Spleen (tissue), 11 donors: ENCODE results near the gene RRAS2. TPM values are rescaled to one million over a fixed set of nuclear protein-coding genes. Genes with fewer than 3 reads are reported as not detected.

Experiments used
- DNase-seq: peaks from one replicate; pipeline ENCODE4 v3.0.0-alpha.2; 2020
- H3K27ac ChIP-seq, 8 donors: fragments of 200-600 bp; sonication (generic) in 7 of 8; 1 replicate in 4 of 8; 2 replicates in 4 of 8; pipeline versions ENCODE4 v1.5.0 to v1.8.0; 2016 to 2021; ENCODE audit warnings: inconsistent platforms in 4 of 8, mild to moderate bottlenecking in 4 of 8, moderate library complexity in 1 of 8
- H3K27me3 ChIP-seq, 7 donors: fragments of 200-600 bp; sonication (generic) in 6 of 7; replicated peaks in 1 of 7; 1 replicate in 4 of 7; 2 replicates in 3 of 7; pipeline versions ENCODE4 v1.5.0 to v1.8.0; 2016 to 2021; ENCODE audit warnings: inconsistent platforms in 3 of 7, mild to moderate bottlenecking in 1 of 7
- H3K36me3 ChIP-seq, 6 donors: fragments of 200-600 bp; sonication (generic) in 5 of 6; 1 replicate in 4 of 6; 2 replicates in 2 of 6; pipeline versions ENCODE4 v1.5.0 to v1.8.0; 2016 to 2021; ENCODE audit warnings: inconsistent platforms in 2 of 6
- H3K4me1 ChIP-seq, 6 donors: fragments of 200-600 bp; sonication (generic) in 5 of 6; 1 replicate in 3 of 6; 2 replicates in 3 of 6; pipeline versions ENCODE4 v1.5.0 to v1.8.0; 2016 to 2021; ENCODE audit warnings: inconsistent platforms in 3 of 6
- H3K4me3 ChIP-seq, 8 donors: fragments of 200-600 bp; sonication (generic) in 7 of 8; 1 replicate in 4 of 8; 2 replicates in 4 of 8; pipeline versions ENCODE4 v1.5.0 to v1.8.0; 2016 to 2021; ENCODE audit warnings: inconsistent platforms in 4 of 8, mild to moderate bottlenecking in 4 of 8, moderate library complexity in 2 of 8
- H3K9me3 ChIP-seq, 8 donors: fragments of 200-600 bp; sonication (generic) in 7 of 8; 1 replicate in 4 of 8; 2 replicates in 4 of 8; pipeline versions ENCODE4 v1.5.0 to v1.8.0; 2016 to 2021; ENCODE audit warnings: inconsistent platforms in 4 of 8
- POLR2A ChIP-seq, 3 donors: fragments of 450-650 bp; IDR thresholded peaks; one replicate each; pipeline ENCODE4 v1.5.1; 2017; ENCODE audit warnings: antibody characterized with exemption in 3 of 3, mild to moderate bottlenecking in 1 of 3
- POLR2AphosphoS5 ChIP-seq, 3 donors: sonication (generic); formaldehyde crosslinking; IDR thresholded peaks; one replicate each; pipeline ENCODE4 v1.5.1; 2017; ENCODE audit warnings: antibody characterized with exemption in 3 of 3
- WGBS, 5 donors: extraction: QIAGEN DNeasy Blood & Tissue Kit in 3 of 5; methylation state at CpG; one replicate each; pipeline versions ENCODE4 v1.1.5 to v1.1.7; 2013 to 2018; 5-methylcytosine and 5-hydroxymethylcytosine counted together
- intact Hi-C: fragments of 100-400 bp; cut with DNase I; formaldehyde crosslinking; loops from one replicate; pipeline ENCODE4 v1.15.0; 2023; ENCODE audit warnings: low total_unique reads
- polyA plus RNA-seq, 3 donors: library from polyadenylated mRNA; stranded (reverse); fragments of 200-250 nt; gene quantifications; one replicate each; pipeline ENCODE4 v1.2.1, GENCODE V29; 2013
- total RNA-seq, 7 donors: library from RNA; depleted of rRNA in 3 of 7; stranded (reverse); fragments of >200 nt in 3 of 7; fragmentation: NEBNext Ultra II Directional in 4 of 7; extraction: Animal tissue kit (Norgen Biotek cat#: 25700) in 4 of 7; gene quantifications; one replicate each; pipeline versions ENCODE4 v1.1.0 to v1.2.1, GENCODE V29; 2016 to 2021
- TF ChIP-seq, protein P1 (sequence below), 11 experiments: fragments of 200-600 bp in 7 of 11; fragments of 450-650 bp in 4 of 11; sonication (generic) in 4 of 11; IDR thresholded peaks in 8 of 11; conservative IDR thresholded peaks in 3 of 11; 1 replicate in 7 of 11; 2 replicates in 4 of 11; pipeline versions ENCODE4 v1.4.0 to v1.8.0; 2016 to 2021; ENCODE audit warnings: antibody characterized with exemption in 11 of 11, inconsistent platforms in 4 of 11, mild to moderate bottlenecking in 1 of 11
- donor health status: healthy with polysubstance abuse.
- donor health status: DM: no; HTN: no; CAD: no; lungs with moderate emphysema.
- donor health status: DM: no; HTN: no; CAD: no.
- donor health status: Bipolar disorder and iron deficiency.
- donor health status: healthy.
- donor health status: DM: no; HTN: no; CAD: no.
- donor health status: DM: yes; HTN: yes; CAD: no.

The RRAS2 gene
- total and polyA plus RNA-seq, 10 donors, result 23.7 to 45.8 (median 36.9) TPM

GRCh38 chr11:14396273-14396672 is 37.3 kb upstream of the RRAS2 start:
- no peaks in the 10 kb centered on the region for H3K27me3 ChIP-seq
- no peaks in the 10 kb centered on the region for H3K4me1 ChIP-seq
- no peaks in the 10 kb centered on the region for H3K36me3 ChIP-seq
- intact Hi-C loops, result no loop called here
- no peaks in the 10 kb centered on the region for H3K9me3 ChIP-seq
- no peak for DNase-seq
- TF ChIP-seq POLR2AphosphoS5 (IDR thresholded peaks at IDR 0.05), result no peak
- TF ChIP-seq, protein P1, sequence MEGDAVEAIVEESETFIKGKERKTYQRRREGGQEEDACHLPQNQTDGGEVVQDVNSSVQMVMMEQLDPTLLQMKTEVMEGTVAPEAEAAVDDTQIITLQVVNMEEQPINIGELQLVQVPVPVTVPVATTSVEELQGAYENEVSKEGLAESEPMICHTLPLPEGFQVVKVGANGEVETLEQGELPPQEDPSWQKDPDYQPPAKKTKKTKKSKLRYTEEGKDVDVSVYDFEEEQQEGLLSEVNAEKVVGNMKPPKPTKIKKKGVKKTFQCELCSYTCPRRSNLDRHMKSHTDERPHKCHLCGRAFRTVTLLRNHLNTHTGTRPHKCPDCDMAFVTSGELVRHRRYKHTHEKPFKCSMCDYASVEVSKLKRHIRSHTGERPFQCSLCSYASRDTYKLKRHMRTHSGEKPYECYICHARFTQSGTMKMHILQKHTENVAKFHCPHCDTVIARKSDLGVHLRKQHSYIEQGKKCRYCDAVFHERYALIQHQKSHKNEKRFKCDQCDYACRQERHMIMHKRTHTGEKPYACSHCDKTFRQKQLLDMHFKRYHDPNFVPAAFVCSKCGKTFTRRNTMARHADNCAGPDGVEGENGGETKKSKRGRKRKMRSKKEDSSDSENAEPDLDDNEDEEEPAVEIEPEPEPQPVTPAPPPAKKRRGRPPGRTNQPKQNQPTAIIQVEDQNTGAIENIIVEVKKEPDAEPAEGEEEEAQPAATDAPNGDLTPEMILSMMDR (IDR thresholded peaks at IDR 0.05 in 8 of 11, conservative IDR thresholded peaks at IDR 0.05 in 3 of 11), result no peak
- no peak for TF ChIP-seq POLR2A (IDR thresholded peaks at IDR 0.05)
- no peak overlapping the region for H3K27ac ChIP-seq
- no peak overlapping the region for H3K4me3 ChIP-seq

DNA sequence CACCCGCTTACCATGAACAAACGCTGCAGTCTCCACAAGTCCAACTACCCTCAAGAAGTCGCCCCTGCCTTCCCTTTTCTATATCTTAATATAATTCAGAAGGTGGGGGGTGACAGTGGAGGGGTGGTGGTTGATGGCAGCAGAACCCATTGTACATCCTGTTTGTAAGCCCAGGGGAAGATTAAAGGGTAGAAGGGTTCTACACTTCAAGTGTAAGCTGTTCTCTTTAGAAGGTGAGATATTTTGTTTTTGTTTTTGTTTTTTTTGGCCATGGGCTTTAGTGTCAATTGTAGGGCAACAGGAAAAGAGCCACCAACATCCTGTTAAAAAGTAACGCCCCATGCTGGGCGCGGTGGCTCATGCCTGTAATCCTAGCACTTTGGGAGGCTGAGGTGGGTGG is 34.9 kb upstream of the RRAS2 start:
- no peaks in the 10 kb centered on the region for H3K9me3 ChIP-seq
- H3K27me3 ChIP-seq, result no peaks in the 10 kb centered on the region
- TF ChIP-seq POLR2AphosphoS5 (IDR thresholded peaks at IDR 0.05) (no peak), POLR2A (IDR thresholded peaks at IDR 0.05) (no peak)
- TF ChIP-seq, protein P1 (IDR thresholded peaks at IDR 0.05 in 8 of 11, conservative IDR thresholded peaks at IDR 0.05 in 3 of 11), result no peak
- no peaks in the 10 kb centered on the region for H3K4me1 ChIP-seq
- 74 to 82% (median 79%) methylated on average over 6 of the region's 6 CpGs for WGBS, 5 donors
- no peak overlapping the region for H3K27ac ChIP-seq
- no peak overlapping the region for H3K4me3 ChIP-seq
- intact Hi-C loops, result no loop called here
- no peaks in the 10 kb centered on the region for H3K36me3 ChIP-seq
- DNase-seq, result no peak

DNA sequence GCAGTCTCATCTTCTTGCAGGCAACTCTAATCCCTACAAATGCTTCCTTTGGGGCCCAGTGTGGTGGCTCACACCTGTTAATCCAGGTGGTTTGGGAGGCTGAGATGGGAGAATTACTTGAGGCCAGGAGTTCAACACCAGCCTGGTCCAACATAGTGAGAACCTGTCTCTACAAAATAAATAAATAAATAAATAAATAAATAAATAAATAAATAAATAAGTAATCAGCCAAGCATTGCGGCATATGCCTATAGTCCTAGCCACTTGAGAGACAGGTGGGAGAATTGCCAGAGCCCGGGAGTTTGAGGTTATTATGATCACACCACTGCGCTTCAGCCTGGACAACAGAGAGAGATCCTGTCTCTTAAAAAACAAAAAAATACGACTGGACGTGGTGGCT is 34.1 kb upstream of the RRAS2 start:
- intact Hi-C loops, result no loop called here
- Histone ChIP-seq H3K36me3 (no peaks in the 10 kb centered on the region), H3K4me3 (no peak overlapping the region), H3K27me3 (no peaks in the 10 kb centered on the region), H3K4me1 (no peaks in the 10 kb centered on the region), H3K9me3 (no peaks in the 10 kb centered on the region), H3K27ac (no peak overlapping the region)
- no peak for DNase-seq
- WGBS, 5 donors, result 86 to 98% (median 96%) methylated on average over 5 of the region's 5 CpGs
- TF ChIP-seq POLR2A (IDR thresholded peaks at IDR 0.05) (no peak), POLR2AphosphoS5 (IDR thresholded peaks at IDR 0.05) (no peak)
- TF ChIP-seq, protein P1 (IDR thresholded peaks at IDR 0.05 in 8 of 11, conservative IDR thresholded peaks at IDR 0.05 in 3 of 11), result no peak

- no peaks in the 10 kb centered on the region for H3K4me1 ChIP-seq
- H3K9me3 ChIP-seq, result no peaks in the 10 kb centered on the region
- H3K4me3 ChIP-seq, result no peak overlapping the region
- intact Hi-C loops, result no loop called here
- no peak overlapping the region for H3K27ac ChIP-seq
- H3K27me3 ChIP-seq, result no peaks in the 10 kb centered on the region
- no peaks in the 10 kb centered on the region for H3K36me3 ChIP-seq
- DNase-seq, result no peak
- 85 to 97% (median 93%) methylated on average over 1 of the region's 1 CpG for WGBS, 5 donors
- TF ChIP-seq, protein P1 (IDR thresholded peaks at IDR 0.05 in 8 of 11, conservative IDR thresholded peaks at IDR 0.05 in 3 of 11), result no peak
- no peak for TF ChIP-seq POLR2A (IDR thresholded peaks at IDR 0.05)
- no peak for TF ChIP-seq POLR2AphosphoS5 (IDR thresholded peaks at IDR 0.05)
Observed at GRCh38 chr11:14390669-14391068, 31.7 kb upstream of the RRAS2 start.
